K562 (cell line): ENCODE results near the gene LRRC58. TPM values are rescaled to one million over a fixed set of nuclear protein-coding genes. Genes with fewer than 3 reads are reported as not detected.

Experiments used
- BACH1 ChIP-seq: fragments of 200-800 bp; sonication (Bioruptor generic); IDR thresholded peaks from 2 replicates; pipeline ENCODE4 v1.6.1; 2016; ENCODE audit warnings: missing genetic modification characterization, missing compliant biosample characterization
- EHMT2 ChIP-seq: fragments of 450-650 bp; IDR thresholded peaks from 2 replicates; pipeline ENCODE4 v1.6.1; 2018; ENCODE audit warnings: antibody characterized with exemption
- FOSL1 ChIP-seq: fragments of 200-800 bp; sonication (Bioruptor generic); conservative IDR thresholded peaks from 2 replicates; pipeline ENCODE4 v1.6.1; 2016; ENCODE audit warnings: missing genetic modification characterization, missing compliant biosample characterization
- GABPB2 ChIP-seq: fragments of 250-450 bp; sonication (Bioruptor Pico); conservative IDR thresholded peaks from 2 replicates; pipeline ENCODE4 v1.5.1; 2021; ENCODE audit warnings: mild to moderate bottlenecking
- HBP1 ChIP-seq: fragments of 450-650 bp; formaldehyde crosslinking; IDR thresholded peaks from 2 replicates; pipeline ENCODE4 v1.4.0; 2022; ENCODE audit warnings: missing genetic modification characterization
- HCFC1 ChIP-seq: IDR thresholded peaks from 2 replicates; pipeline ENCODE4 v1.6.1; 2012; ENCODE audit warnings: low read depth, low read length, improper control_type of control experiment
- HNRNPL ChIP-seq: fragments of 200-400 bp; formaldehyde crosslinking; IDR thresholded peaks from 2 replicates; pipeline ENCODE4 v1.6.1; 2017; ENCODE audit warnings: low read depth, mild to moderate bottlenecking, low read length
- ILK ChIP-seq: fragments of 450-650 bp; IDR thresholded peaks from 2 replicates; pipeline ENCODE4 v1.6.1; 2016; ENCODE audit warnings: missing genetic modification characterization, low read depth, mild to moderate bottlenecking, missing compliant biosample characterization, moderate library complexity, borderline replicate concordance
- KAT8 ChIP-seq: fragments of 450-650 bp; IDR thresholded peaks from 2 replicates; pipeline ENCODE4 v1.6.1; 2016; ENCODE audit warnings: low read depth, mild to moderate bottlenecking
- MAFK ChIP-seq: IDR thresholded peaks from 2 replicates; pipeline ENCODE4 v1.6.1; 2011; ENCODE audit warnings: low read length, improper control_type of control experiment
- NFE2L1 ChIP-seq: fragments of 450-650 bp; IDR thresholded peaks from 2 replicates; pipeline ENCODE4 v1.6.1; 2016; ENCODE audit warnings: missing genetic modification characterization, low read depth, mild to moderate bottlenecking, missing compliant biosample characterization, moderate library complexity, borderline replicate concordance
- SMAD4 ChIP-seq: fragments of 250-450 bp; sonication (Bioruptor Pico); conservative IDR thresholded peaks from 2 replicates; pipeline ENCODE4 v1.8.0; 2021; ENCODE audit warnings: inconsistent platforms, mild to moderate bottlenecking, moderate library complexity
- TCFL5 ChIP-seq: fragments of 250-450 bp; sonication (Bioruptor Pico); conservative IDR thresholded peaks from 2 replicates; pipeline ENCODE4 v1.6.1; 2021; ENCODE audit warnings: mild to moderate bottlenecking, moderate library complexity, matching md5 sums
- ZFPM2 ChIP-seq: fragments of 250-450 bp; sonication (Bioruptor Pico); IDR thresholded peaks from 2 replicates; pipeline ENCODE4 v1.5.1; 2022; ENCODE audit warnings: mild to moderate bottlenecking
- ZNF121 ChIP-seq: sonication (generic); formaldehyde crosslinking; conservative IDR thresholded peaks from 2 replicates; pipeline ENCODE4 v1.8.0; 2022; ENCODE audit warnings: missing genetic modification reagents
- ZNF140 ChIP-seq: fragments of 250-450 bp; sonication (Bioruptor Pico); IDR thresholded peaks from 2 replicates; pipeline ENCODE4 v1.8.0; 2021; ENCODE audit warnings: moderate library complexity, mild to moderate bottlenecking, inconsistent platforms
- polyA plus RNA-seq, 8 experiments: library from polyadenylated mRNA; depleted of rRNA in 4 of 8; stranded (reverse) in 5 of 8; unstranded in 3 of 8; fragments of >200 nt; fragmentation: Nextera tagmentation in 2 of 8; fragmentation: Illumina TruSeq in 1 of 8; extraction: Ambion mirVana in 2 of 8; extraction: Trizol in 1 of 8; gene quantifications; 2 replicates each; pipeline versions ENCODE4 v1.2.1 to v1.2.3, GENCODE V29; 2011 to 2014; ENCODE audit warnings: inconsistent platforms in 1 of 8, missing spikeins in 1 of 8
- total RNA-seq, 7 experiments: library from RNA; depleted of rRNA in 6 of 7; stranded (reverse); fragments of >200 nt in 6 of 7; fragmentation: Illumina TruSeq in 2 of 7; extraction: Trizol in 2 of 7; gene quantifications; 2 replicates each; pipeline versions ENCODE4 v1.2.1 to v1.2.3, GENCODE V29; 2011 to 2021; ENCODE audit warnings: low replicate concordance in 1 of 7
- TF ChIP-seq, protein P1 (sequence below), 2 experiments: fragments of 450-650 bp in 1 of 2; sonication (generic) in 1 of 2; formaldehyde crosslinking; conservative IDR thresholded peaks; 2 replicates each; pipeline versions ENCODE4 v1.4.0 to v1.8.1; 2020 to 2022; ENCODE audit warnings: mild to moderate bottlenecking in 1 of 2, missing genetic modification reagents in 1 of 2
- TF ChIP-seq, protein P2 (sequence below): IDR thresholded peaks from 3 replicates; pipeline ENCODE4 v1.6.1; 2011; ENCODE audit warnings: borderline replicate concordance, mild to moderate bottlenecking, moderate library complexity; ENCODE audit not compliant: insufficient read length; ENCODE audit errors: extremely low read depth
- TF ChIP-seq, protein P3 (sequence below): fragments of 200-800 bp; sonication (Bioruptor generic); IDR thresholded peaks from 2 replicates; pipeline ENCODE4 v1.6.1; 2016; ENCODE audit warnings: missing genetic modification characterization, missing compliant biosample characterization

Gene LRRC58
- total and polyA plus RNA-seq, 9 of the 15 experiments (the other 6 are each of a cell fraction or from before 2014, with no cell fraction given) = 5.6 to 26.6 (median 14.8) TPM

GRCh38 chr3:120350401-120350941 lies 1.3 kb upstream of the LRRC58 start (continued):
- TF ChIP-seq ZNF121 (CRISPR knock-in tag) = no peak
- peak; percentile 89 for TF ChIP-seq NFE2L1
- TF ChIP-seq GABPB2 (CRISPR knock-in tag) = no peak
- no peak for TF ChIP-seq TCFL5 (CRISPR knock-in tag)
- 0 out of 2 replicates have a peak, but pooled peaks have one; percentile 46 for TF ChIP-seq SMAD4 (CRISPR knock-in tag)
- peak; percentile 60 for TF ChIP-seq FOSL1
- TF ChIP-seq, protein P1, sequence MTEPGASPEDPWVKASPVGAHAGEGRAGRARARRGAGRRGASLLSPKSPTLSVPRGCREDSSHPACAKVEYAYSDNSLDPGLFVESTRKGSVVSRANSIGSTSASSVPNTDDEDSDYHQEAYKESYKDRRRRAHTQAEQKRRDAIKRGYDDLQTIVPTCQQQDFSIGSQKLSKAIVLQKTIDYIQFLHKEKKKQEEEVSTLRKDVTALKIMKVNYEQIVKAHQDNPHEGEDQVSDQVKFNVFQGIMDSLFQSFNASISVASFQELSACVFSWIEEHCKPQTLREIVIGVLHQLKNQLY (CRISPR knock-in tag; conservative IDR thresholded peaks at IDR 0.05) = no peak
- TF ChIP-seq, protein P2, sequence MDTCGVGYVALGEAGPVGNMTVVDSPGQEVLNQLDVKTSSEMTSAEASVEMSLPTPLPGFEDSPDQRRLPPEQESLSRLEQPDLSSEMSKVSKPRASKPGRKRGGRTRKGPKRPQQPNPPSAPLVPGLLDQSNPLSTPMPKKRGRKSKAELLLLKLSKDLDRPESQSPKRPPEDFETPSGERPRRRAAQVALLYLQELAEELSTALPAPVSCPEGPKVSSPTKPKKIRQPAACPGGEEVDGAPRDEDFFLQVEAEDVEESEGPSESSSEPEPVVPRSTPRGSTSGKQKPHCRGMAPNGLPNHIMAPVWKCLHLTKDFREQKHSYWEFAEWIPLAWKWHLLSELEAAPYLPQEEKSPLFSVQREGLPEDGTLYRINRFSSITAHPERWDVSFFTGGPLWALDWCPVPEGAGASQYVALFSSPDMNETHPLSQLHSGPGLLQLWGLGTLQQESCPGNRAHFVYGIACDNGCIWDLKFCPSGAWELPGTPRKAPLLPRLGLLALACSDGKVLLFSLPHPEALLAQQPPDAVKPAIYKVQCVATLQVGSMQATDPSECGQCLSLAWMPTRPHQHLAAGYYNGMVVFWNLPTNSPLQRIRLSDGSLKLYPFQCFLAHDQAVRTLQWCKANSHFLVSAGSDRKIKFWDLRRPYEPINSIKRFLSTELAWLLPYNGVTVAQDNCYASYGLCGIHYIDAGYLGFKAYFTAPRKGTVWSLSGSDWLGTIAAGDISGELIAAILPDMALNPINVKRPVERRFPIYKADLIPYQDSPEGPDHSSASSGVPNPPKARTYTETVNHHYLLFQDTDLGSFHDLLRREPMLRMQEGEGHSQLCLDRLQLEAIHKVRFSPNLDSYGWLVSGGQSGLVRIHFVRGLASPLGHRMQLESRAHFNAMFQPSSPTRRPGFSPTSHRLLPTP = peak; percentile 6
- TF ChIP-seq, protein P3, sequence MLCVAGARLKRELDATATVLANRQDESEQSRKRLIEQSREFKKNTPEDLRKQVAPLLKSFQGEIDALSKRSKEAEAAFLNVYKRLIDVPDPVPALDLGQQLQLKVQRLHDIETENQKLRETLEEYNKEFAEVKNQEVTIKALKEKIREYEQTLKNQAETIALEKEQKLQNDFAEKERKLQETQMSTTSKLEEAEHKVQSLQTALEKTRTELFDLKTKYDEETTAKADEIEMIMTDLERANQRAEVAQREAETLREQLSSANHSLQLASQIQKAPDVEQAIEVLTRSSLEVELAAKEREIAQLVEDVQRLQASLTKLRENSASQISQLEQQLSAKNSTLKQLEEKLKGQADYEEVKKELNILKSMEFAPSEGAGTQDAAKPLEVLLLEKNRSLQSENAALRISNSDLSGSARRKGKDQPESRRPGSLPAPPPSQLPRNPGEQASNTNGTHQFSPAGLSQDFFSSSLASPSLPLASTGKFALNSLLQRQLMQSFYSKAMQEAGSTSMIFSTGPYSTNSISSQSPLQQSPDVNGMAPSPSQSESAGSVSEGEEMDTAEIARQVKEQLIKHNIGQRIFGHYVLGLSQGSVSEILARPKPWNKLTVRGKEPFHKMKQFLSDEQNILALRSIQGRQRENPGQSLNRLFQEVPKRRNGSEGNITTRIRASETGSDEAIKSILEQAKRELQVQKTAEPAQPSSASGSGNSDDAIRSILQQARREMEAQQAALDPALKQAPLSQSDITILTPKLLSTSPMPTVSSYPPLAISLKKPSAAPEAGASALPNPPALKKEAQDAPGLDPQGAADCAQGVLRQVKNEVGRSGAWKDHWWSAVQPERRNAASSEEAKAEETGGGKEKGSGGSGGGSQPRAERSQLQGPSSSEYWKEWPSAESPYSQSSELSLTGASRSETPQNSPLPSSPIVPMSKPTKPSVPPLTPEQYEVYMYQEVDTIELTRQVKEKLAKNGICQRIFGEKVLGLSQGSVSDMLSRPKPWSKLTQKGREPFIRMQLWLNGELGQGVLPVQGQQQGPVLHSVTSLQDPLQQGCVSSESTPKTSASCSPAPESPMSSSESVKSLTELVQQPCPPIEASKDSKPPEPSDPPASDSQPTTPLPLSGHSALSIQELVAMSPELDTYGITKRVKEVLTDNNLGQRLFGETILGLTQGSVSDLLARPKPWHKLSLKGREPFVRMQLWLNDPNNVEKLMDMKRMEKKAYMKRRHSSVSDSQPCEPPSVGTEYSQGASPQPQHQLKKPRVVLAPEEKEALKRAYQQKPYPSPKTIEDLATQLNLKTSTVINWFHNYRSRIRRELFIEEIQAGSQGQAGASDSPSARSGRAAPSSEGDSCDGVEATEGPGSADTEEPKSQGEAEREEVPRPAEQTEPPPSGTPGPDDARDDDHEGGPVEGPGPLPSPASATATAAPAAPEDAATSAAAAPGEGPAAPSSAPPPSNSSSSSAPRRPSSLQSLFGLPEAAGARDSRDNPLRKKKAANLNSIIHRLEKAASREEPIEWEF (CRISPR knock-in tag) = no peak
- TF ChIP-seq BACH1 (tag) = peak; percentile 38; the same call in 1 of the 2 replicates
- TF ChIP-seq HNRNPL = no peak
- TF ChIP-seq KAT8 = no peak
- no peak for TF ChIP-seq ZFPM2
- TF ChIP-seq HBP1 = no peak
- TF ChIP-seq HCFC1 = no peak
- peak; percentile 99 for TF ChIP-seq MAFK
- no peak for TF ChIP-seq ILK (tag)
- TF ChIP-seq ZNF140 (CRISPR knock-in tag) = no peak
- TF ChIP-seq EHMT2 = no peak
